Measurements from ENCODE around the gene CD74. TPM values are rescaled to one million over a fixed set of nuclear protein-coding genes. Genes with fewer than 3 reads are reported as not detected.

The CD74 gene
- polyA plus RNA-seq, 2 donors: 111 to 256 TPM

GRCh38 chr5:150353032-150353675, 59.6 kb downstream of the CD74 start:
- Histone ChIP-seq H3K4me1 (ENCODE audit: control insufficient read depth in 2 of 2, insufficient read depth in 2 of 2, low read length in 1 of 2) (peaks cover 0 to 3% of the 10 kb centered on the region in 2 donors), H3K27ac (ENCODE audit: low read depth in 2 of 2, low read length in 1 of 2) (no peak overlapping the region), H3K36me3 (ENCODE audit: control insufficient read depth in 2 of 2, insufficient read depth in 2 of 2, low read length in 1 of 2) (no peaks in the 10 kb centered on the region), H3K27me3 (ENCODE audit: control insufficient read depth in 1 of 2, insufficient read depth in 2 of 2, low read length in 2 of 2) (no peaks in the 10 kb centered on the region), H3K9me3 (ENCODE audit: control insufficient read depth in 2 of 2, insufficient read depth in 1 of 2, low read depth in 1 of 2, low read length in 1 of 2) (no peaks in the 10 kb centered on the region), H3K4me3 (ENCODE audit: low read depth in 1 of 2, low read length in 2 of 2) (no peak overlapping the region)
- 67 to 79% methylated on average over 3 of the region's 3 CpGs for WGBS, 2 donors

GRCh38 chr5:150352244-150353031, 60.3 kb downstream of the CD74 start:
- Histone ChIP-seq H3K9me3 (ENCODE audit: control insufficient read depth in 2 of 2, insufficient read depth in 1 of 2, low read depth in 1 of 2, low read length in 1 of 2) (no peaks in the 10 kb centered on the region), H3K36me3 (ENCODE audit: control insufficient read depth in 2 of 2, insufficient read depth in 2 of 2, low read length in 1 of 2) (no peaks in the 10 kb centered on the region), H3K27ac (ENCODE audit: low read depth in 2 of 2, low read length in 1 of 2) (no peak overlapping the region), H3K4me1 (ENCODE audit: control insufficient read depth in 2 of 2, insufficient read depth in 2 of 2, low read length in 1 of 2) (peaks cover 0 to 3% of the 10 kb centered on the region in 2 donors), H3K27me3 (ENCODE audit: control insufficient read depth in 1 of 2, insufficient read depth in 2 of 2, low read length in 2 of 2) (no peaks in the 10 kb centered on the region), H3K4me3 (ENCODE audit: low read depth in 1 of 2, low read length in 2 of 2) (no peak overlapping the region)
- 82% methylated on average over 6 of the region's 6 CpGs for WGBS, 2 donors

Other genes starting within 250 kb of the CD74 start
- under 1 TPM in 1 of 2 donors, not detected in 1; 0.08 TPM for gene CDX1, start 246.1 kb downstream of the CD74 start, polyA plus RNA-seq
- not detected for gene SLC6A7, start 222.8 kb downstream of the CD74 start, polyA plus RNA-seq
- under 1 TPM; 0.11 to 0.24 TPM for gene CAMK2A, start 123.1 kb downstream of the CD74 start, polyA plus RNA-seq
- gene ARSI, start 110.0 kb downstream of the CD74 start, polyA plus RNA-seq: 1 to 10 TPM in 1 of 2 donors, under 1 TPM in 1; 0.77 to 1.6 TPM
- 10 to 100 TPM; 13.0 to 13.5 TPM for gene TCOF1, start 55.2 kb downstream of the CD74 start, polyA plus RNA-seq
- gene RPS14, start 36.8 kb upstream of the CD74 start, polyA plus RNA-seq: 1,000 to 10,000 TPM; 2,283 to 4,187 TPM
- 10 to 100 TPM; 29.9 to 37.3 TPM for gene NDST1, start 95.2 kb upstream of the CD74 start, polyA plus RNA-seq
- gene SYNPO, start 227.8 kb upstream of the CD74 start, polyA plus RNA-seq: 1 to 10 TPM; 4.3 to 5.0 TPM
- gene MYOZ3, start 248.3 kb upstream of the CD74 start, polyA plus RNA-seq: under 1 TPM; 0.05 to 0.24 TPM

Measured in esophagus (tissue), 2 donors.